ENCODE results near the gene CTNNA2.

Gene CTNNA2

DNA sequence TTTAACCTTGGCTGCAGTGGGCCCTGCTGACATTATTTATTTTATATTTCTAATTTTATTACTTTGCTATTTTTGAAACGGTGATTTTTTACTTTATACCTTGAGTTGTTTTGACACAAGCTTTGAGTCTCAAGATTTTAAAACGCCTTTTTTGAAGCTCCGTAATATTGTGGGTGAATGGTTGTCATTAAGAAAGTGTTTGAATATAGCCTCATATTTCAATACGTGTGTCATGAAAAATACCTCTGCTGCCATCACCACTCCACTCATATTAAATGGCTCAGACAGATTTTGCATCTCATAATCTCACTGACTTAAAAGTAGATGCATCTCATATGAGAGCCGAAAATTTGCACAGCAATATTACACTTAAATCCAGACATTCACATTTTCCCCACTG is 106.6 kb downstream of the CTNNA2 start:
- no peak for DNase-seq

DNA sequence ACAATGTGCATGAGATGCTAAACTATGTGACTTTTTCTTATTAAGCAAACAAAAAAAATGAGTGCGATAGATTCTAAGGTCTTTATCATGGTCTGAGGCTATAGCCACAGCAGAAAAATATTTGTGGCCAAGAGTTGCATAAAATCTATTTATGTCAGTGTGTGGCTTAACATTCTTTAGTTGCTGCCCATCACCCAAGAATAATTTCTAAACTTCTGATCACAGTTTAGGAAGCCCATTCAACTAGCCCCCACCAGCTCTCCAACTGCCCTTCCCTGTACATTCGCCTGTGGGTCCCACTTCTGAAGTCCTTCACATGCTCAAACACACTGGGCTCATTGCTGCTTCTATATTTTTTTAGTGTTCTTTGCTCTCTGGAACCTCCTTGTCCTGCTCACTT is 107.1 kb downstream of the CTNNA2 start:
- no peak for DNase-seq

DNA sequence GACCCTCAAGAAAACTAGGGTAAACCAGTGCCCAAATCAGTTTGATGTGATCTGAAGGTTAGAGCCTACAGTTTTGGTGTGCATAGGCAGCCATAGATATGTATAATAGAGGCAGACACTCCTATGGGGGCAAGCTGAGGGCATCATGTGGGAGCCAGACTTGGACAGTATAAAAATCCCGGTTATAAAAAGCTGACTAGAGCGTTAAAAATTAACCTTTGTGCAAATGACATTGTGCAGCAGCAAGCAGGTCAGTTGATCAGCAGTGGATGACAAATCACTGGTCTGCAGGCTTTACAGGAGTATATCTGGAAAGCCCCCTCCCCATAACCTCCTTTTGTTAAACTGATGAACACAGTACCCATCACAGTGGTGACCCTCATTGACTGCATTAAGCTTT is 107.8 kb downstream of the CTNNA2 start:
- DNase-seq = no peak

DNA sequence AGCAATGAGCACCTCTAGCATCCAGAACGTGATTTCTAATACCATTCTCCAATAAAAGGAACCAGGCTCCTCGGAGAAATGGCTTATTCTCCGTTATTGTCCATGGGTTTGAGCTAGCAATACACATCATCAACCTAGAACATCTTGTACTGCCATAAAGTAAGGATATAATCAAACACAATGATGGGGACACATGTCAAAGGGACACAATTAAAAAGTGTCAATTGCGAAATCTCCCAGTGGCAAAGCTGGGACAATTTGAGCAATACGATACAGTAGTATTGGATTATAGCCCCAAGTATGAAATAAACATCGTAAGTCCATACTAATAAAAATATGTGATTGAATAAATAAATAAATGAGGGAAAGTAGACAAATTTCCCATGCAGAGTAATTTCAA is 108.4 kb downstream of the CTNNA2 start:
- no peak for DNase-seq

DNA sequence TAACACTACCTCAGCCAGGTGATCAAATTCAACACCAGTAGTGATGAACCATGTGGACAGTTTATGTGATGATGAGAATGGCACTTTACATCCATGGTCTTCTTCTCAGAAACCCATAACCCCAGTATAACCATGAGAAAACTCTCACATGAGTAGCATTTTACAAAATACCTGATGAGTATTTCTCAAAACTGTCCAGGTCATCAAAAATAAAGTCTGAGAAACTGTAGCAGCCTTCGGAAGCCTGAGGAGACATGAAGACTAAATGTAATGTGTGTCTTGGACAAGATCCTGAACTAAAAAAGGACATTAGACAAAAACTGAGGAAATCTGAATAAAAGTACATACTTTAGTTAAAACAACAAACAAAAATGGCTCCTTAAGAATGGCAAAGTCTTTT is 108.9 kb downstream of the CTNNA2 start:
- no peak for DNase-seq

DNA sequence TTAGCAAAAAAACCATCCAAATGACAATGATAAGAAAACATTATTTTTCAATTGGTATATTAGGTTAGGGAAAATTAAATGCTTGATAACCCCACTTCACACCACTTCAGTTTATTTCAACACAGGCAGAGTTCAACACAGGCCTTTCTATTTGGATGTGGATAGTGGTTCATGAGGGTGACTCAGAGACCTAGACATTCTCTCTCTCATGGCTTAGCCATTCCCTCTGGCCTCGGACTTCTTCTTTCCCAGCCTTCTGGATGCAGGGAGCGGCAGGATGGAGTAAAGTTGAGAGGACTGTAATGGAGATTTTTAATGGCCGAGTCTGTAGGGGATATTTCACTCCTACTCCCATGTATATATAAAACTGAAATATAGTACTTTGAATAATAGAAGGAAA is 109.7 kb downstream of the CTNNA2 start:
- DNase-seq = no peak

DNA sequence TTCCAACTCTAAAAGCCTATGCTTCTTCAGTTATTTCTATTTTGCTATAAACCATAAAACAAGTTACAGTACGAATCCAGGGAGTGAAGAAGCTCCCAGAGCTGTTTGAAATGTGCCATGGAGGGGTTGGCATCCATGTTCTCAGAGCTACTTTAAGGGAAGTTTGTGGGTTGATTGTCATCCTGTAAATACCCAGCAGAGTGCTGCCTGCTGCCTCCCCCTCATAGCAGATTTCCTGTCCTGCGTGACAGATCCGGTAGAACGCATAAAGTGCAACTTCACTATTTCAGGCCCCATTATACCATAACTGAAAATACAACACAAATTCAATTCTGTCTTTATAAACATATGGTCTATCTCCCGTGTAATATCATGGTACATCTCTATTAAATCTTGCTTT is 114.4 kb downstream of the CTNNA2 start:
- DNase-seq = no peak

DNA sequence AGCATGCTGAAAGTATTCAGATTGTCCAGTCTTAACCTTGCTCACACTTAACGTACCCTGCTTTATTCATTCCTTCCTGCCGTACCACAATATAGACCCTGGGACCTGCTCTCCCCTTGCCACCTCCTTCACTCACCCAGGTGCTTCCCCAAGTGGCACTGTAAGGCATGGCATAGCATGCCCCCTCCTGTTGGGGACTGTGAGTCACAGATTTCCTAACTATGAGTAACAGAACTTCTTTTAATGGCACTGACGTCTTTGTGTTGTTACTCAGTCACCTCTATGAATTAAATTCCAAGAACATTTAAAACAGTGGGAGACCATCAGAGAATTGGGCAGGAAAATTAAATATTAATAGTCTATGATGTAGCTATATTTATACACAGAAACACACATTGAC is 117.2 kb downstream of the CTNNA2 start:
- no peak for DNase-seq

DNA sequence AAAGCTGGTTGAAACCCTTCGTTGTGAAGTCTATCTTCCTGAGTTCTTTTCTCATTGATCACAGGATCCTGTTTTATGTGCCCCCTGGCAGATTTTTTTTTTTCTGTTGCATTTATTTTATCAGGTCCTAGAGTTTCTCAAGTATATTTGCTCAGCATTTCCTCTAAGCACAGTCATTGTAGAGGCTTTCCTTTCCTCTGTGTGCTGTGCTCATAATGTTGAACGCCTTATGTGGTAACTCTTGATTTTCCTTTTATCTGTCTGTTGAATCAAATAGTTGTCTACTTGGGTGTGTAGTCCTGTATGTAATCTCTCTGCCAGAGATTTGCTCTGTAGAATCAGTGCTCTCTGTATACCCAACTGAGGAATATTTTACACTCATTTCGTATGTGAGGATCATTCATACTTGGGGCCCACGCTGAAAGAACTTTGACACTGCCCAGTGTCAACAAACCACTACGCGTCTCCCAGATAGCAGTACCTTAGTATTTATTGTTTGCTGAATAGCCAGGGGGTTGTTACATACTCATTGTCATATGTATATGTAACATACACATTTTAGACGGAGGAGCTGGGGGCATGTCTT is 118.2 kb downstream of the CTNNA2 start:
- DNase-seq = no peak

DNA sequence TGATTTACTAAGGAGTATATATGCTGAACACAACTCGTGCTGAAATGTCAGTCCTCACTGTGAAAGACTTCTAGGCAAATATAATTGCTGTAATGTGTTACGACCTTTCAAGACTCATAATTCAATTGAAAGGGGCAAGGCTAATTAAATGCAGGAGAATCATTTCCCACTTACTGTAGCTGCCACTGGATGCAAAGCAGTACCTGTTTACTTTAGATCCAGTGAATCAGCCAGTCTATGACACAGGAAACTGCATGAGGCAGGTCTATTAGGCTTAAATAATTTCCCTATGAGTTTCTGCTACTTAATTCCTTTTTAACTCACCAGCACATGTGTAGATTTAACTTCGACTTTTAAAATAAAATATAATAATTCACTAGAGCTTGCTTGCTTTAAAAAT is 125.6 kb downstream of the CTNNA2 start:
- no peak for DNase-seq

DNA sequence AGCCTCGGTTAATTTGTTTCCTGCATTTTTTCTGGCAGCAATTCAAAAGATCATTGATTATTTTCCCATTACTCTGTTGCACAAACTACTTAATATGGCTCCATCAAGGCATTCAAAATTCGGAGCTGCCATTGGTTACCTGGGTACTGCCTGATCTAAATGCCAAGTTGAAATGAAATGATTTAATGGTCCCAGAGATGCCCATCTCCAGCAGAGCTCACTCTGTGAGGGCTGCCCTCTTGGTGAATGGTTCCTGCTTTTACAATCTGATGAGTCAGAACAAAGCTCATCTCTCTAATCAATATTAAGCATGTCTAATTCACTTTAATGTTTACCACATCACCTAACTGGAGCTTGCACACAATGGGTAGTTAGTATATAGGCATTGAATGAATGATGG is 126.1 kb downstream of the CTNNA2 start:
- no peak for DNase-seq

DNA sequence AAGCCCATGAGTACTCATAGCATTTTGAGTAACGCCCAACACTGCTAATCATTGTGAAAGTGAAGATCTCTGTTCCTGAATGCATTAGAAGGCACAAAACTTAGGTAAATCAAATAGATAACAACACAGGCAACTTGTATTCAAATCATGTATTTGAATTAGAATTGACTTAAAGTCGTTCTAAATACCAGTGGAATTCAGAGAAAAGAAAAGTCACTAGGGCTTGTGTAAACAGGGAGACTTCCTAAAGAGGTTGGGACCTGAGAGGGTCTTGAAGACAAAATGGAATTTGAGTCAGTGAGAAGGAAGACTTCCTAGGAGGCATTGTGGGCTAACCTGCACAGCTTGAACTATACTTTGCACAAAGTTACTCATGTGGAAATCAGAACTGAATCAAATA is 127.2 kb downstream of the CTNNA2 start:
- no peak for DNase-seq

DNA sequence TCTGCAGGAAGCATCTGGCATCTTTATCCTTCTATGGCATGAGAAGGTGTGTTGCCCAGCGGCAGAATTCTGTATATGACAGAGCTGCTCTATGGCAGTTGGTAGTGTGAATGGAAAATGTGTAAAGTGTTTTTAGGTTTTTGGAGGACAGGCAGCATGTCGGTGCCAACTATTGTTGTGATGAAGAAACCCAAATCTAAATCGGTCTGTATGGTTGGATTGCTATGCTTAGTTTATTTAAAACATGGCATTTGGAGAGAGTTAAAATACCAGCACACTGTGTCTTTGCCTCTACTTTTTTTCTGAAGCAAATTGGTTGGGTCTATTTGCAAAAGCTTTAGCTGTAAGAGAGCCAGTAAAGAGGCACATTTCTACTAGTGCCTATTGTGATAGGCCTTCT is 136.7 kb downstream of the CTNNA2 start:
- DNase-seq = no peak

DNA sequence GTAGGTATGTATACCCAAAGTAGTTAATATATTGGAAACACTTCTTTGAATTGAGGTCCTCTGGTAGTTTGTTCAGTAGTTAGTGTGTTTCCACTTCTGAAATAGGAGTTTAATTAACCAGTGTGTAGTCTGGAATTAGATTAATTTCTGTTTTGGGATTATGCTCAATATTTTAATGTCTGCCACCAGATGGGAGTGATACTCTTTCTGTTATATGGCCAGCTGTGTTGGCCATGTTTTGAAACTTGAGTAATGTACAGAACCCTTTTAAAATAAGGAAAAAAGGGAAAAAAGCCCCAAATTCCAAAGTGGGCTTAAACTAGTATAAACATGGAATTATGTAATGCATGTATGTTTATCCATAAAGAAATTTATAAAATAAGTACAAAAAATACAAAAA is 147.7 kb downstream of the CTNNA2 start:
- DNase-seq = no peak

DNA sequence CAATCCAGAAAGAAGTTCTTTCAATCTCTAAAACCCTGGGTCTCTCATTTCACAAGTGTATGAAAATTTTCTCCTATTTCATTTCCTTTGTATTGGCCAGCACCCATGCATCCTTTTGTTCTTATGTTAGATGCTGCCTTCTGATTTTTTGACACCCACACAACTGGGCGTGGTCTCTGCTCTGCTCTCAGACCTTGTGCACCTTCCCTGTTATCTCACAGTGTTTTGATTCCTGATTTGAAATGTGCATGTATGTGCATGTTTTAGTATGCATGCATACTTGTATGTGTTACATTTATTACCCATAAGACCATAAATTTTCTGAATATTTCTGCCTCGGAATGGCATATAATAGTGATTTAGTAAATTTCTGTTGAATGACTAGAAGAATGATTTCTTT is 152.2 kb downstream of the CTNNA2 start:
- no peak for DNase-seq

DNA sequence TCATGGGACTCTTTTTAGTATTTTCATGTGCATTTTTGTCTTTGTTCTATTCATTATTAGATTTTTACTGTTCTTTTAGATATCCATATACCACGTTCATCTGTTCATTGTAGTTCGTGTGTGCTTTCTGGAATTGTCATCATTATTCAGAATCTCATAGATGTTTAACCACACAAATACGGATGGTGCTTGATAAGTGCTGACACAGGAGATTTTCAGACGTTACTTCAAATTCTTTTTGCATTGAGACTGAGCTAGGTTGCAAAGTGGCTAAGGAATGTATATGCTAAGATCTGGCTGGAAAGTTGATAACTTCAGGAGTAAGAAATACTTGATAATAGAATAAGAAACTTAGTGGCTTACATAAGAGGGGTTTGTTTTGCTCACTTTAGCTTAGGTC is 153.6 kb downstream of the CTNNA2 start:
- DNase-seq = no peak

DNA sequence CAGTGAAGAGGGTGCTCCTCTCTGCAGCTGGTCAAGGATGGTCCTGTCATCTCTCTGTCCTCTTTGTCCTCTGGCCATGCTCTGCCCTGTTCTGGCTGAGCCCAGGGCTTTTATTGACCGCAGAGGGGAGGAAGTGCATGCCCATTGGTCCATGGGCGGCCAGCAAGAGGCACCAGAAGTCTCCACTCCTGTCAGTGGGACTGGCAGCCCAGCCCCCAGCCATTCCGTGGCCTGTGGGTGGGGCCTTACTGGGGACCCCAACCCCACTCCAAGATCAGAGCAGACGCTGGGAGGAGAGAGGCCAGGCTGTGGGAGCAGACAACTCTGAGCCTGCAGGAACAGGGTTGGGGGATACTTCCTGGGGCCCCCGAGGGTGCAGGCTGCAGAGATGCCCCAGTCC is 156.9 kb downstream of the CTNNA2 start:
- no peak for DNase-seq

DNA sequence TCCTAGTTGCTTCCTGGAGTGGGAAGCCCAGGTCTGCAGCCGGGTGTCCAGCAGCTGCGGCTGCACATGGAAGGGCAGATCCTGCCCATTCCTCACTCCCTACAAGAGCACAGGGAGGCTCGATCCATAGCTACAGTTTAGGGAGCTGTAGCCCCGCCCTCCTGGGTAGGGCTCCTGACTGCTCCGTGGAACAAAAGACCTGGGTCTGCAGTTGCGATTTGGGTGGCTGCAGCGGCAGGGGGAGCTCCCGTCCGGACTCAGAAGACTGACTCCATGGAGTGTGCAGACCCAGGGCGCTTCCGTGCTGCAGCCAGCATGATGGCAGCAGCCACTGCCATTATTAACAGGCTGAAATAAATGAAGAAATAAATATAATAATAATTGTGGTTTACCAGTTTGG is 157.3 kb downstream of the CTNNA2 start:
- DNase-seq = no peak

DNA sequence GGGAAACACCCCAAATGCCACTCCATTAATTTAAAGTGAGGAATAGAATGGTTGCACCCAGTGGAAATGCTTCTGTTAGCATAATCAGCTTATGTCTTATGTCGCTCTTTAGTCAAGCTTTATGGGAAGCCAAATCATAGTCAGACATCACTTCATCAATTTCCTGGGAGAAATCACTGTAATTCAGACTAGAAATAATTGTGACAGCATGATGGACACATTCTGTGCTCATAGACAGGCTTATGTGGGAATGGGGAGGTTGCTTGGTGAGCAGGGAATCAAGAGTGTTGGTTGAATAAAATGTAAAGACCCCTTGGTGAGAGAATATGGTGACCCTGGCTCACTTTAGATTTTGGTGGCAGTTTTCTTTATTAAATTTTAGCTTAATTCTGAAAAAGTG is 174.0 kb downstream of the CTNNA2 start:
- no peak for DNase-seq

DNA sequence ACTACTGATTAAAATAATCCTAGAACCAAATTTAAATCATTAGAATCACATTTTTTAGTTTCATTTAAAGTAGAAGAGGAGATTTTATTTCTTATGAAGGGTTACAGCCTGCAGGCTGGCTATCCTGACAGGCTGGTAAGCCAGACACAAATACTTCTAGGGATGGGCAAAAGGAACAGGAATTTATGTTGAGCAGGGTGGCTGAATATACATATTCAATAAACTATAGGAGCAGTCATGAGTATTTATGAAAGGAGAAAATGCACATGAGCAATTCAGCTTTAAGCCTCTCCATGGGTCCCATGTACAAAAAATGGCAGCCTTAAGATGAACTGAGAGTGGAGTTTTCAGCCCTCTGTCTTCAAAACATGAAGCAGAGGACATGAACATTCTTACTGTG is 182.4 kb downstream of the CTNNA2 start:
- DNase-seq = no peak

DNA sequence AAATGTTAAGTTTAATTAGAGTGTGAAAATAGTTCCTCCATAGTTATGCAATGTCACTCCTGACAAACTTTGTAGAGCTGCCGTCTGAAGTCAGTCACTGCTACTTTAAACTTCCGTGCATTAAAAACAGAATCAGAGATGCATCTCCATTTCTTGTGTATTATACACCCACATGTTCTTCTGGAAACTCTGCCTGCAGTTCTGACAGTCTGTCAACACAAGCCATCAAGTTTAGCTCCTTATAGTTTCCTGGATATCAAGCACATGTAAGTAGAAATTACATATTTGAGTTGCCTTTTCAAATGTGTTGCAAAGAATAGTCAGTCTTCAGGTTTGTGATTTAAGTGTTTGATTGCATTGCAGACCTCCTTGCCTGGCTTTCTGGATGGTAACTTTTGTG is 184.3 kb downstream of the CTNNA2 start:
- DNase-seq = no peak

DNA sequence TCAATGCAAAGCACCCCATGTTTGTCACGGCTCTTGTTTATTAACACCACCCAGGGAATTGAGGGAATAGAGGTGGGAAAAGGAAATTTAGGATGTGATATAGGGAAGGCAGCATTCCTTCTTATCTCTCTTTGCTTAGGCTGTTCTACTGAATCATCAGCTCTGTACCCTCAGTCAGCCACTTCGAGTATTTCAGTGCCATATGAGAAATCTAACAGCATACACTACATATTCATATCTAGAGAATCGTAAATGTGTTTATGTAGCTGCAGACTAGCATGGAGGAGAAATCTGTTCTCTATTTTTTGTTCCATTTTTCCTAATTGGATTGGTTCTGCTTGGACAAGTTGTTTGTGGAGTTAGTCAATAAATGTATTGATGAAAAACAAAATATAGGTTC is 187.8 kb downstream of the CTNNA2 start:
- DNase-seq = no peak

DNA sequence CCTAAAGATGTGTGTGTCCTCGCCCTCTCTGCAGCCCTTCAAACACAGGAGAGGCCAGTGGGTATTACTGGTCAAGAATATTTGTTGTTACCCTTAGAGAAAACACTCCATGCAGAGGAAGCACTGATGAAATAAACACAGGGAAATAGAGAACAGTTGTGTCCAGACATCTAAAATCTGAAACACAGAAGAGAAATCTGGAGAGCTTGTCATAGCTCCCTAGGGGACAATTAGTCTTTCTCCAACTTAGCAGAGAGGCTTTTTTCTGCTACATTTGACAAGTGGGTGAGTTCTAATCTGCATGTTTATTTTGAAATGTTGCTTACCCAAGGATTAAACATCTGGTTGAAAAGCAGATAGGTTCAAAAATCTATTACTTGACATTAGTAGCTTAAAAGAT is 190.1 kb downstream of the CTNNA2 start:
- DNase-seq = no peak

DNA sequence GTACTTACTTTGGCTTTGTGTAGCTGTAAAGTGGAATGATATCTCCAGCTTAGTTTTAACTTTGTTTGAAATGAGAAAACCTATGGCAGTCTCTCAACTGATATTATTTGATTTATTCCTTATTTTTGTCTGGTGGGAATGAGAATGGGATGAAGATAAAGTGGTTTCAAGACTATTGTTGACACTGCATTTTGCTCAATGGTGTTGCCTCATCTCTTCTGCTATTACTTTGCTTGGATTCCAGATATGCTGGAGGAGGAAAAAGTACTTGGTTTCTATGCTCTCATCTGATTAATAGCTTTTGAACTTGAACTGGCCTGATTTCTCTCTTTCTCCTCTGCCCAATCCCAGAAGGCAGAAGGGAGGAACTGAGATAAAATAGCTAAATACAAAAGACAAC is 198.2 kb downstream of the CTNNA2 start:
- DNase-seq = no peak

DNA sequence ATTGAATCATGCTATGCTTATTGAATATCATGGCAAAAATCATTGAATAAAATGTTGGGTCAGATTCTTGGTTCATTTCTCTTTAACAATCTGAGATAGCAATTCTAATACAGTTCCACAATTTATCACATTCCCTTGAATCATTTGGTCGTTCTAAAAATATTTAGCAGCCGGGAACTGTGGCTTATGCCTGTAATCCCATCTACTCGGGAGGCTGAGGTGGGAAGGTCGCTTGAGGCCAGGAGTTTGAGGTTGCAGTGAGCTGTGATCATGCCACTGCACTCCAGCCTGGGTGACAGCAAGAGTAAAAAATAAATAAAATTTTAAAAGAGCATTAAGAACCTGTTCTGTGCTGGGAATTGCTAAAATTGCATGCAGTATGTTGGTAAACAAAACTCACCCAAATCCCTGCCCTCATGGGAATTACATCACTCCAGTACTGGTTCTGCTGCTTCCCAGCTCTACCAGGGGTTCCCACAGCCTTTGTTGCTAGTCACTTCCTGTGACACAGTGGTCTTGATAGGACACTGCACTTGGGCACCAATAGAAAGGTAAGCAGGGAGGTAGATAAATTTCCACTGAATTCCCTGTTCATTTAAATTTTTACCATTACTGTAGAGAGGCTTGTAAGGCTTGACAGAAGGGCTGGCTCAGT is 200.4 kb downstream of the CTNNA2 start:
- no peak for DNase-seq

DNA sequence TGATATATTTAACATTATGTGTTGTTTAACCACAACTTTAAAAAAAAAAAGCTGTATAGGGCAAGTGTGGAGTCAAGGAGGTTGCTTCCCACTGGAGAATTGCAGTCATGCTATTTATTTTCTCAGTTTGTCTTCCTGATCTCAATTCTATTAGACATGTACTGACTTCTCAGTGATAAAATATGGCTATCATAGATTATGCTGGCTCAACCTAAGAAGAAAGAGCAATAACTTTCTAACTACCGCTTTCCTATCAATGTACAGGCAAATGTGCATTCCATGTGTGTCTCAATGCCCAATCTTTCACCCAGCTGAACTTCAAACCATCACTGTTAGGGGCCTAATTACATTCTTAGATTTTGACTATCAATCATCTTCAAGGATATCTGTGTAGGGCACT is 201.4 kb downstream of the CTNNA2 start:
- no peak for DNase-seq
